GM12891 (cell line): ENCODE measurements around the gene KLK14.

Source experiments
- DNase-seq: peaks from one replicate; pipeline ENCODE4 v3.0.0; 2011; ENCODE audit warnings: low spot score; ENCODE audit not compliant: insufficient read length
- FAIRE-seq: peaks from 2 replicates; lab custom pipeline; 2011; peaks lifted over from hg19 to GRCh38; lab: Jason Lieb, UNC
- PAX5 ChIP-seq: IDR thresholded peaks from 2 replicates; pipeline ENCODE4 v1.6.1; 2011; ENCODE audit warnings: low read length, moderate library complexity, mild to moderate bottlenecking; ENCODE audit not compliant: insufficient read depth, severe bottlenecking
- POLR2A ChIP-seq: IDR thresholded peaks from 2 replicates; pipeline ENCODE4 v1.6.1; 2011; ENCODE audit warnings: low read depth, low read length, control low read depth
- POLR2AphosphoS5 ChIP-seq: IDR thresholded peaks from 2 replicates; pipeline ENCODE4 v1.6.1; 2011; ENCODE audit warnings: low read depth, low read length, control low read depth
- POU2F2 ChIP-seq: IDR thresholded peaks from 2 replicates; pipeline ENCODE4 v1.6.1; 2011; ENCODE audit warnings: low read depth, mild to moderate bottlenecking, control low read depth, low read length, moderate library complexity
- SPI1 ChIP-seq: IDR thresholded peaks from 2 replicates; pipeline ENCODE4 v1.6.1; 2011; ENCODE audit warnings: low read depth, low read length, control low read depth
- TAF1 ChIP-seq: IDR thresholded peaks from 2 replicates; pipeline ENCODE4 v1.6.1; 2011; ENCODE audit warnings: low read depth, low read length, control low read depth

KLK14 gene

GRCh38 chr19:51108066-51108804 lies 25.5 kb upstream of the KLK14 start, which contains the start of gene CTU1:
Gene CTU1 (minus strand): TSS chr19:51108409. CDS start chr19:51104569, 3,840 bp downstream.
- FAIRE-seq (peak; percentile 99), DNase-seq (peak; percentile 94)
- no peak; the same call in 1 of the 2 replicates for TF ChIP-seq POU2F2
- TF ChIP-seq TAF1: peak; percentile 57; the same call in 1 of the 2 replicates
- peak; percentile 79; the same call in 1 of the 2 replicates for TF ChIP-seq POLR2AphosphoS5
- TF ChIP-seq PAX5: no peak
- peak; percentile 66 for TF ChIP-seq SPI1

DNA sequence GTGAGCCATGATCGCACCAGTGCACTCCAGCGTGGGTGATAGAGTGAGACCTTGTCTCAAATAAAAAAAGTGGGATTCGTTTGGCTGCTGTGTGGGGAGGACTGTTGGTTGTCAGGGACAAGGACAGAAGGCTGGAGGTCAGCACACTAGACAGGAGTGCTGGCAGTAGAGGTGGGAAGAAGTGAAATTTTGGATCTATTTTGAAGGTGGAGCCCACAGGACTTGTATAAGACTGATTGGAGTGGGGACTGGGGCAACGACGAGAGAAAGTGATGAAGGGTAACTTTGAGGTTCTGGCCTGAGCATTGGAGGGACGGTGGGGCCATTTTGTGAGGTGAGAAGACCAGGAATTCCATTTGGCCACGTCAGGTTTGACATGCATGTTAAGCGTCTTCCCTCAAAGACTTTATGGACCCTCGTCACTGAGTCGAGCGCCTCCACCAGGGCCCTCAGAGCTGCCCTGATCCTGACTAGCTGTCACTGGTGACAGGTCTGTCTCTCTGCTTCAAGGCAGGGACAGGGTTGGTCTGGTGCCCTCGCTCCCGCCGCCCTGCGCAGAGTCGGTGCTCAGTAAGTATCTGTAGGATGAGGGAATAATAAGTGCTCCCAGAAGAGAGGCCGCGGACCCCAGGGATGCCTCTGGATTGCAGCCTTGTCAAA lies 24.8 kb upstream of the KLK14 start:
- no peak for FAIRE-seq
- TF ChIP-seq PAX5: no peak
- TF ChIP-seq TAF1: no peak
- TF ChIP-seq POLR2AphosphoS5: no peak
- no peak for TF ChIP-seq POU2F2
- no peak for TF ChIP-seq SPI1
- no peak for TF ChIP-seq POLR2A
- no peak for DNase-seq

DNA sequence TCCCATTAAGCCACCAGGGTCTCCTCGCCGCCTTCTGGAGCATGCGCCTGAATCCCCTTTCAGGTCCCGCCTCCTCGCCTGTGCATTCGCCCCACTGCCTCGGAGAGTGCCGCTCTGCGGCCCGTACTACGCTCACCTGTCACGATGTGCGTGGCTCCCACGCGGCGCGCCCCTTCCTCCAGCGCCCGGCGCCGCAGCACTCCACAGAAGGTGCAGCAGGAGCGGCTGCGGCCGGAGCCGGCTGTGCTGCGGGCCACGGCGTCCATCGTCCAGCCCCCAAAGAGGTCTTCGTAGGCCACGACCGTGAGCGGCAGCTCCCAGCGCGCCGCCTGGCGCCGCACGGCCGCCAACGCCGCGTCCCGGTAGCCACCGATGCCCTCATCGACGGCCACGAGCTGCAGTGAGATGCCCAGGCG lies 21.2 kb upstream of the KLK14 start:
- no peak for DNase-seq
- FAIRE-seq: no peak
- TF ChIP-seq TAF1: no peak
- TF ChIP-seq SPI1: no peak
- no peak for TF ChIP-seq POLR2AphosphoS5
- no peak for TF ChIP-seq PAX5
- TF ChIP-seq POLR2A: no peak
- TF ChIP-seq POU2F2: no peak

DNA sequence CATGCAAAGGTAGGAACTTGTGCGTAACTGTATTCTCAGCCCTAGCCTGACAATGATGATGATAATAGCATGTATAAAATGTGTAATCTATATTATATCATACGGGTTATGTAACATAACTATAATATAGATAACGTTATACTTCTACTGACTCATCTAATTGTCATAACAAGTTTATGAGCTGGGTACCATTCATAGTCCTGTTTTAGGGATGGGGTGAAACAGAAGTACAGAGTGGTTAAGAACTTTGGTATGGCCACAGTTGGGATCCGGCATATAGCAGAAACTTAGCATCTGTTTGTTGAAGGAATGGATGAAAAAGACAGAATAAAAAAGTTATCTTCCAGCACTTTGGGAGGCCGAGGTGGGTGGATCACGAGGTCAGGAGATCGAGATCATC lies 20.3 kb upstream of the KLK14 start:
- DNase-seq: no peak
- TF ChIP-seq POLR2A (no peak), TAF1 (no peak), SPI1 (no peak), POLR2AphosphoS5 (no peak), PAX5 (no peak), POU2F2 (no peak)
- no peak for FAIRE-seq

- FAIRE-seq (no peak), DNase-seq (no peak)
- TF ChIP-seq TAF1 (no peak), POLR2A (no peak), POLR2AphosphoS5 (no peak), PAX5 (no peak), SPI1 (no peak), POU2F2 (no peak)
Measured at GRCh38 chr19:51101171-51101865, 18.6 kb upstream of the KLK14 start.

DNA sequence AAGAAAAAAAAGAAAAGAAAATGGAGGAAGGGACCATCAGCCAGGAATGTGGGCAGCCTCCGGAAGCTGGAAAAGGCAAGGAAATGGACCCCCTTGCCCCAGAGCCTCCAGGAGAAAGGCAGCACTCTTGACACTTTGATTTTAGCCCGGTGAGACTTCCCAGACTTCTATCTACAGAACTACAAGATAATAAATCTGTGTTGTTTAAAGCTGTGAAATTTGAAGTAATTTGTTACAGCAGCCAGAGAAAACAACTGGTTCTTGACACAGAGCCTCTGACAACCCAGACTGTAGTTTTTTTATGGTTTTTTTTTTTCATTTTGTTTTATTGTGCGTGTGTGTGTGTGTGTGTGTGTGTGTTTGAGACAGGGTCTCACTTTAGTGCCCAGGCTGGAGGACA lies 17.9 kb upstream of the KLK14 start:
- no peak for FAIRE-seq
- DNase-seq: no peak
- no peak for TF ChIP-seq PAX5
- TF ChIP-seq TAF1: no peak
- no peak for TF ChIP-seq POU2F2
- TF ChIP-seq POLR2AphosphoS5: no peak
- no peak for TF ChIP-seq SPI1
- TF ChIP-seq POLR2A: no peak

DNA sequence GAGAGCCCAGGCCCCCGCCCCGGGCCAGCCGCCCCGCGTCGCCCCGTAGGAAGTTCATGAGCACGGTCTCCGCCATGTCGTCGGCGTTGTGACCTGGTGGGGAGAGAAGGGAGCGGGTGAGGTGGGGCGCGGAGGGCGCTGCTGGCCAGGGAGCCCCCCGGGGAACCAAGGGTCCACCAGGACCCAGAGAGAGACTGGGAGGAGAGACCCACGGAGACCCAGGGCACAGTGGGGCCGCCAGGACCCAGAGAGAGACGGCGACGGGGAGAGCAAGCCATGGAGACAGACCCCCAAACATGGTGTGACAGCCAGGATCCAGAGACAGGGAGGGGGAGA lies 16.3 kb upstream of the KLK14 start:
- FAIRE-seq (no peak), DNase-seq (no peak)
- no peak for TF ChIP-seq TAF1
- no peak for TF ChIP-seq SPI1
- no peak for TF ChIP-seq PAX5
- no peak for TF ChIP-seq POLR2AphosphoS5
- no peak for TF ChIP-seq POU2F2
- TF ChIP-seq POLR2A: no peak

GRCh38 chr19:51098365-51099046 lies 15.8 kb upstream of the KLK14 start:
- FAIRE-seq (no peak), DNase-seq (no peak)
- no peak for TF ChIP-seq POLR2AphosphoS5
- no peak for TF ChIP-seq TAF1
- no peak for TF ChIP-seq PAX5
- no peak for TF ChIP-seq POU2F2
- no peak for TF ChIP-seq POLR2A
- TF ChIP-seq SPI1: no peak

- DNase-seq (no peak), FAIRE-seq (no peak)
- no peak for TF ChIP-seq POLR2AphosphoS5
- TF ChIP-seq SPI1: no peak
- no peak for TF ChIP-seq TAF1
- no peak for TF ChIP-seq PAX5
- TF ChIP-seq POLR2A: no peak
- no peak for TF ChIP-seq POU2F2
Measured at GRCh38 chr19:51097796-51098195, 15.1 kb upstream of the KLK14 start.
